ENCODE results near the gene PNMA8C.
"Not testable (repeated sequence)": the region's sequence is repeated elsewhere in the genome, so short reads cannot be mapped to it uniquely, and the experiment has no call there.

- not testable (repeated sequence) for TF ChIP-seq PAX5 (IDR thresholded peaks at IDR 0.05; ENCODE audit: insufficient read depth, low read length, severe bottlenecking); TAF1 (IDR thresholded peaks at IDR 0.05; ENCODE audit: low read depth, low read length); POLR2A (IDR thresholded peaks at IDR 0.05; ENCODE audit: low read depth, low read length); POLR2AphosphoS5 (IDR thresholded peaks at IDR 0.05; ENCODE audit: low read depth, low read length); POU2F2 (IDR thresholded peaks at IDR 0.05; ENCODE audit: low read depth, low read length)
Observed at GRCh38 chr19:46435689-46436088, 7.0 kb upstream of the PNMA8C start.
